Adipose tissue (tissue), 3 donors: Measurements from ENCODE around the gene KCNMA1. TPM values are rescaled to one million over a fixed set of nuclear protein-coding genes. Genes with fewer than 3 reads are reported as not detected.
A peak's percentile ranks its signal among the peaks of the same experiment; 100 is the strongest.
"Not testable (repeated sequence)": the region's sequence is repeated elsewhere in the genome, so short reads cannot be mapped to it uniquely, and the experiment has no call there.

Experiments used
- H3K27ac ChIP-seq: one replicate; pipeline ENCODE4 v1.5.1; 2013; ENCODE audit warnings: low read depth, low read length
- WGBS, 3 donors: extraction: QIAGEN DNeasy Blood & Tissue Kit; methylation state at CpG; one replicate each; pipeline ENCODE4 v1.1.7; 2013; 5-methylcytosine and 5-hydroxymethylcytosine counted together
- polyA plus RNA-seq, 3 donors: library from polyadenylated mRNA; stranded (reverse); fragments of 200-250 nt; gene quantifications; one replicate each; pipeline ENCODE4 v1.2.3, GENCODE V29; 2013
- donor health status: healthy with polysubstance abuse.
- donor health status: Bipolar disorder and iron deficiency.
- donor health status: healthy.

The KCNMA1 gene
- polyA plus RNA-seq, 3 donors = 2.5 to 5.1 (median 3.8) TPM

DNA sequence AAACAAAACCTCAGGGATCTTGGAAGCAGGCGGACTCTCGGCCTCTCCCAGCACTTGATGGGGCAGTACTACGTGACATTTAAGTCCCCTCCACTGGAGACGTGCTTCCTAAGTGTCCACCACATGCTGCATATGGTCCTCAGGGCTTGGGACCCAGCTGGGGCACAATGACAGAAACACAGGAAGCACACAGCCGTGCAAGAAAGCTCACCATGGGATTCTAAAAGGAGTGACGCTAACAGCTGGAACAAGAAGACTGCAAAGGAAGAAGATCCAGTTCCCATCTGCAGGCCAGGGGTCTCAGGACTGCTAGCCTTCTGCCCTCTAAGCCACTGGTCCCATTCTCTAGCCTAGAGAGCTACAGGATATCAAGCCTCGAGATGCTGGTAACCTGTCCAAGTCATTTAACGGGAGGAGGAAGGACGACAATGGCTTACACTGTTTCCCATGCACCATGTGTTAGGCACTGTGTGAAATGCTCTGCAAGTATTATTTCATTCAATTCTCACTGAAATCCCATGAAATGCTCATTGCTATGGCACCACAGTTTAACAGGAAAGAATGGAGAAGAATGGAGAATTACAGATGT, 61.1 kb downstream of the KCNMA1 start:
- no peak overlapping the region for H3K27ac ChIP-seq
- WGBS, 3 donors = 86 to 95% (median 86%) methylated on average over 9 of the region's 9 CpGs

DNA sequence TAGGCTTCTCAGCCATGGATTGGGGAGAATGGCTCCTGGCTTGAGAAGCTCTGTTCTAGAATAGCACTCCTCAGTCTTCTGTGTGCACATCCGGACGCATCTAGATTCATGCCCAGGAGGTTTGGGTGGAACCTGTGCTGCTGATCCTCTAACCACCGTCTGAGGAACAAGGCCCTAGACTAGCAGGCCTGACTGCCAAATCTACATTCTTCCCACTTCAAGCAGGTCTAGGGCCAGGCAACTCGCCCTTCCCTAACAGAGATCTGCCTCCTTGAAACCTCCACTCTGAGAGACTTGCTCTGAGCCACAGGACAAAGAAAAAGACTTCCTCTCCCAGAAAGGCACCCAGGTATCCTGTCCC, 61.6 kb downstream of the KCNMA1 start:
- no peak overlapping the region for H3K27ac ChIP-seq
- 90 to 93% (median 90%) methylated on average over 4 of the region's 4 CpGs for WGBS, 3 donors

DNA sequence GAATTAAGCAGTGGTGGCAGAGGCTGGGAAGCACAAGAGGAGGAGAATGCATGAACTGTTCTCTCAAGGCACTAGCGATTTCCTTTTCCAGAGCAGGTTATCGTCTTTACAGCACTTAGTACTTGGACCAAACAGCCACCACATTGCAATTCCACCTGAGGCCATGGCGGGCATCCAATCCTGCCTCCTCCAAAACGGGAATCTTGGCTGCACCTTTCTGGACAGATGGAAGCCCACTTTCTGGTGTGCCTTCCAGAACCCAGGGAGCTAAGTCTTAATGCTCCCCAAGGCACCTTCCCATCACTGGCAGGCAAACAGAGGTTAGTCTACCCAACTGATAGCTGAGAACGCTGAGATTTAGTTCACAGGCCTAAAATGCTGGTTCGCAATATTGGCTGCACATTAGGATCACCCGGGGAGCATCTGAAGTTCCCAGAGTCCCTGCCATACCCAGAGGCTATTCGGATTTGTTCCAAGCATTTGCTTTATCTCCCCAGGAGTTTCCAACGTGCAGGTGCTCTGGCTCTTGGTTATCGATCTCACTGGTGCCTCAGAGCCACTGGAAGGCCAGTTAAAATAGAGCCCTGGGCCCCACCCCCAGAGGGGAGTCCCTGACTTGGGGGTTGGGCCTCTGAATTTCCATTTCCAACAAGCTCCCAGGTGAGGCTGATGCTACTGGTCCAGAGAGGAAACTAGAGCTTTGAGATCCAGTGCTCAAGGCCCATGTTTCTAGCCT, 62.2 kb downstream of the KCNMA1 start:
- no peak overlapping the region for H3K27ac ChIP-seq
- 74 to 88% (median 88%) methylated on average over 10 of the region's 10 CpGs for WGBS, 3 donors

DNA sequence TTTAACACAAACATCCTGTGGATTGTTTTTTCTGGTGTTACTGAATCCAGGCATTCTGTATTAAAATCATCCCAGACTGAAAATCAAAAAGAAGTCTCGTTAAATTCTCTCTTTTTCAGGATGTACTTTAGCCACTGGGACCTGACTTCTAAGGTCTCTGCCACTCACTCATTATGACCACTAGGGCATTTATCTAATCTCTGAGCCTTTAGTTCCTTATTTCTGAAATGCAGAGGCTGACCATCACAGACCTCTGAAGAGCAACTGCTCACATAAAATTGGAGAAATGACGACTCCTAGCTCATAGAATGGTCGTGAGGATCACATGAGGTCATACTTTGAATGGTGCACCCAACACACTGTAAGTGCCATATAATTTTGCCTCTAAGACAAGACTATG, 63.2 kb downstream of the KCNMA1 start:
- no peak overlapping the region for H3K27ac ChIP-seq
- 59 to 86% (median 64%) methylated on average over 3 of the region's 3 CpGs for WGBS, 3 donors

DNA sequence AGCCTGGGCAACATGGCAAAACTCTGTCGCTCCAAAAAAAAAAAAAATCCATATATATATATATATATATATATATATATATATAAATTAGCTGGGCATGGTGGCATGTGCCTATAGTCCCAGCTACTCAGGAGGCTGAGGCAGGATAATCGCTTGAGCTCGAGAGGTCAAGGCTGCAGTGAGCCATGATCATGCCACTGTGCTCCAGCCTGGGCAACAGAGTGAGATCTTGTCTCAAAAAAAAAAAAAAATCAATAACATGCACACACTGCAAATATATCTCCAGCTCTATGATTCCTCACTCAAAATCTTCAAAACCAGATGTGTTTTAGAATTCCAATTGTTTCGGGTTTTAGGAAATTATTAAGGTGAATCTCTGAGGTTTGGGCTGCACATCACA, 65.1 kb downstream of the KCNMA1 start:
- 40 to 93% (median 77%) methylated on average over 4 of the region's 4 CpGs for WGBS, 3 donors

DNA sequence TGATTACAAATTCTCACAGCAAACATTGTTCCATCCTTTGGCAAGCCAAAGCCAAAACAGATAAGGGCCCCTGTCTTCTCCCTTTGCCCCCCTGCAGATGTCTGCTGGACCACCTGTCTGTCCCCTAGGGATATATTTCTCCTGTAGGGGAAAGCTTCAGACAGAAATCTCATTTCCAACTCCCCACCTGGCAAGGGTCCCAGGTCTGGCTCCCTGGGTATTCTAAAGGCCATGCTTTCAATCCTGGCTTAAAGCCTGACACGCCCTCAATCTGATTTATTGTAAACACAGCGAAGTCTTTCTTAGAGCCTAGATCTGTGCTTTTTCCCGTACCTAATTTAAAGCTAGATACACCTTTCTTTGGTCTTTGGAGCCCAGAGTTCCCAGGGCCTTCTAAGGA, 66.1 kb downstream of the KCNMA1 start:
- WGBS, 3 donors = 9 to 62% (median 55%) methylated on average over 3 of the region's 3 CpGs
- H3K27ac ChIP-seq = no peak overlapping the region

More for the DNA sequence above, 65.1 kb downstream of the KCNMA1 start:
- not testable (repeated sequence) for H3K27ac ChIP-seq

DNA sequence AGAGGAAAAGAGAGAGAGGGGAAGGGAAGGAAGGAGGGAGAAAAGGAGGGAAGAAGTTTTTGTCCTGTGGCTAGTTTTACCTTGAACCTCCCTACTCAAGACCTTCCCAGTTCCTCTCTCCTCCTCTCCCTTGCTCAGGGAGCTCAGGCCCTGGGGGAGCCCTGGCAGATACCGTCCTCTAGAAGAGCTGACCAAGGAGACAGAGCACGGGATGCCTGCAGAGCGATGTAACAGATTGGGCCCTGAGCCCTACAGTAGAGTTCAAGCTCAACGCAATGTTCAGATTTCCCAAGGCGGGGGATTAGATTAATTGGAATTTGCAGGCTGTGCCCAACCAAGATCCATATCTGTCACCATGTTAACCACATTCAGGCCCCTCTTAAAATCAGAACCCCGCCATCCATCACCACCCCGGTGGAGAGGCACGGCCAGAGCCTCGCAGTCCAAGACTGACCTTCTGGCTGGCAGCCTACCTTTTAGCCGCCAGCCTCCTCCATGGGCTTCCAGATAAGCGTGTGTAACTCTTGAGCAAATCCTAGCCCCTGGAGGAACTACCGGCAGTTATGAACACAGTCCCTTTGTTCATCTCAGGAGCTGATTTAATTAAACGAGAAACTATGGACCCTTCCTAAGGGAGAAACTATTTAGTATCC, 70.6 kb downstream of the KCNMA1 start:
- WGBS, 3 donors = 70 to 83% (median 82%) methylated on average over 13 of the region's 13 CpGs
- no peak overlapping the region for H3K27ac ChIP-seq

DNA sequence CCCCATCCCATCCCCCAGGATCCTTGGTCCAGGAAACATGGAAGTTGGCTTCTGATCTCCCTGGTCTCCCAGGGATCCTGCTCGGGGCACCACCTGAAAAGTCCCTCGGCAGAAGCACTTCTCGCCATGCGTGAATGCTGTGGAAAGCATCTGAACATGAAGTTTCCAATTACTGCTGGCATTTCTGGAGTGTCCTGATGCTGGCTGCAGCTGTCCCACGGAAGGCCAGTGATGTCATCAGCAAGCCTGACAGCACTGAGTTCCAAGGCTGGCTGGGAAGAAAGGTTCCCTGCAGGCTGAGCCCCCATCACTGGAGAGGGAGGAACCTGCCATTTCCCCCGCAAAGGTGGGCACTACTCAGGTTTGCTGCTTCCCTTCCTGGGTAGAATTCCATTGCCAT, 71.4 kb downstream of the KCNMA1 start:
- 66 to 80% (median 79%) methylated on average over 6 of the region's 6 CpGs for WGBS, 3 donors
- H3K27ac ChIP-seq = no peak overlapping the region

DNA sequence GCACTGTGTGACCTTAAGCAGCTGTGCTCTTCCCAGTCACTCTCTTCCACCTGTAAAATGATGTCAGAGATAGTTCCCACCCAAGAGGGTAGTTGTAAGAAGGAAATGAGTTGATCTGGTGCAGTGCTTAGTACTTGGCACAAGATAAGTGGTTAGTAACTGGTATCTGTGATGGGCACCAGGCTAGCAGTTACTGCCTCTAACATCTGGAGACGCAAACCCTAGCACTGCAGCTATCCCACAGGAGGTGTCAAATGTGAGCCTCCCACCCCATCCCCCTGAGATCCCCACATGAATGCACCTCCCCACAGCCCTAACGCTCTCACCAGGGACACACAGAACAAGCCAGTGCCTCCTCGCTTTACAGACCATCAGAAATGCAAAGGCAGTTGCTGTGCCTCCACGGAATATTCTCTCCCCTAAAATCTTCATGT, 72.0 kb downstream of the KCNMA1 start:
- H3K27ac ChIP-seq = no peak overlapping the region
- 52 to 90% (median 71%) methylated on average over 4 of the region's 4 CpGs for WGBS, 3 donors

DNA sequence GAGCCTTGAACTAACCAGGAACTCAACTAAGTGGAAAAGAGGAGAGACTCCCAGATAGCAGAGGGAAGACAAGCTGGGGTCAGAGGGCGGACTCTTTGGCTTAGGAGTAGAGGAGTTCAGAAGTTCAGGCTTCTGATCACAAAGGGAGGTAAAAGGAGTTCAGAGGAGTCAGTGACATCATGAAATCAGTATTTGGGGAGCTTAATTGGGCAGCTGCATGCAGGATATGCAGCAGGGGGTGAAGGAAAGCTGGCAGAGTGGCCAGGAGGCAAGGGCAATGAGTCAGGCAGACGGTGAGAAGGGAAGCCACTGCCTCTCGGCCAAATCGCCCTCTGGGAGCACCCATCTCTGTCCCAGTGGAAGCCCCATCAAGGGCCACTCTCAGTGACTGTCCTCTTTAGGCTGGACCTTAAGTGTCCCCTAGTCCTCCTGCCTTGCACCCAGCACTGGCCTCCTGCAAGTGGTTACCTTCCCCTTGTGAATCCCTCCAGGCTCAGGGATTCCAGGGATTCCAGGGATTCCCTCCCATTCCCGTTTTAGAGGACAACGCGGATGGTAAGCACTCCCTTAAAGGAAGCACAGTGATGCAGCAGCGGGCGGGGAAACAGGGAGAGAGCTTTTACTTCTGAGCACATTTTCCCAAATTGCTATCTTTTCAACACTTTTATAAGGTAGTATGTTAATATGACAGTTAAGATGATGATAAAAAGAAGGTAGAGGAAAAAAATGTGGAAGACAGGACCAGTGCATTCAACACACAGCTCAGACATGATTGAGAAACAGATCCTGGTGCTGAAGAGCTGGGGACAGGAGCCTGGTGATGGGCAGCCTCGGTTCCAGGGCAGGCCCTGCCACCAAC, 72.6 kb downstream of the KCNMA1 start:
- no peak overlapping the region for H3K27ac ChIP-seq
- 60 to 77% (median 60%) methylated on average over 10 of the region's 10 CpGs for WGBS, 3 donors

DNA sequence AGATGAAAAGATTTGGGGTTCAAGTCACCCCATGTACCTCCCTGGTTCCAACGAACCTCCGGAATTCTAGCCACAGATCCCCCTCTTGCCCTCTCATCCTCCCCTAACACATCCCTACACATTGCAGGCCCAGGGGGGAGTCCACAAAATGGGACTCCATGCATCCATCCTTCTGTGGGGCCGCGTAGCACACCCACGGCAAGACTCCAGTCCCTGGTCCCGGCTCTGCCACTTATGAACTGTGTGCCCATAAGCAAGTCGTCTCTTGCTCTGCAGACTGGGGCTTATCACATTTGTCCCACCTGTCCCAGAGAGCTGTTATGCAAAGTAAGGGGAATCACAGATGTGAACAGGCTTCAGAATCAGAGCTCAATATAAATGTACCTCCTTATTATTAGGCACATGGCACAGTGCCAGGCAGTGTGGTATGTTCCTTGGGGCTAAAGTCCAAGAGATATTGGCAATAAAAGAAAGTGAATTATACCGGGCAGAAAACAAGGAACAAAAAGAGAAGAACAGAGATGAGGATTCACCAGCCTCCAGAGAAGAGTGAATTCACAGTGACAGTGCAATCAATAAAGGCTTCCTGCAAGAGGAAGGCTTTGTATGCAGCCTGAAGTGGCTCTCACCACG, 73.9 kb downstream of the KCNMA1 start:
- no peak overlapping the region for H3K27ac ChIP-seq
- WGBS, 3 donors = 77 to 88% (median 85%) methylated on average over 9 of the region's 9 CpGs

DNA sequence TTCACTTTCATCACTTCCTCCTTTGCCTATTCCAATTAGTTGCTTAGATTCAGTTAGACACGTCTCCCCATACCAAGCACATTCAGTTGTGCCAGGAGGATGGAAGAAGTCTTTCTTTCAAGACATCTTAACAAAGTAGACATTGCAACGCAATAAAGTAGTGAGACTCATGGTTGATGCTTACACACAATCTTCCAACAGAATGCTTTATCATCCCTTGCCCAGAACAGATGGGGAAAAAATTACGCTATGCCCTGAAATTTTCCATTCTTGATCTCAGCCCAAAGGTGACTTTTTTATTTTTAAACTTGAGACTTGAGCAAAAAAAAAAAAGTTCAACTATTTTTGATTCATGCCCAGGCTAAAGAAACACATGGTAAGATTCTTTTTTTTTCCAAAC, 74.9 kb downstream of the KCNMA1 start:
- H3K27ac ChIP-seq = no peak overlapping the region
- 29 to 77% (median 37%) methylated on average over 3 of the region's 3 CpGs for WGBS, 3 donors

DNA sequence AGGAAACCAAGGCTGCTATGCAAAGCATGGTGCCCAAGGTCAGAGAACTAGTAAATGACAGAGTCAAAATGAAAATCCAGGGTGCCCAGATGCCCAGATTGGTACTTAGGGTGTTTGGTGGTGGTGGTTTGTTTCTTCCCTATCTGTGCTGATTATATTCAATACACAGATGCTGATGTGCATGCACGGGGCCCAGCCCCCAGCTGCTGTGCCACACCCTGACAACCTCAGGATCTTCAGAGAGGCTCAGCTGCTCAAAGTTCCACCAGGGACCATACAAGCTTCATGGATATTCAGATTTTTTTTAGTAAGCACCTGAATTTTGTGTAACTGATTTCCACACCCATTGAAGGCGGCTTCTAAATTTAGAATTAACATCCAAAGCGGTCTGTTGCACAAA, 75.6 kb downstream of the KCNMA1 start:
- 67 to 98% (median 76%) methylated on average over 3 of the region's 3 CpGs for WGBS, 3 donors
- no peak overlapping the region for H3K27ac ChIP-seq

DNA sequence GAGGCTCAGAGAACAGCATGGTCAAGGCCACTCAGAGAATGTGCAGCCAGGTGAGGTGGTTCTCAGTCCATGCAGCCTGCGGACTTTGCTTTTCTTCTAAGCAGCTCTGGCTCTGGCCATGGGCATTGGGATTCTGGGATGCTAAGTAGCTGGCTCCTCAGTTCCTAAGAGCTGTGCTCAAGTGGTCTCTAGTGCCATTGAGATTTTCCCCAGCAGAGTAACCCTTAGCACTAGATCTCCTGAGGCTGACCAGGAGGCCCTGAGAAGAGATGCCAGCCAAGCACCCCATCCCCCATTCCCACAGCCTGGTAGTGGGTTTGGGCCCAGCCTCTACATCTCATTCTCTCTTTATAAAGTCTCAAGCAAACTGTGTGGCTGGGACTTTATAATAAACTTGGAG, 77.1 kb downstream of the KCNMA1 start:
- whole genome bisulfite sequencing, 3 donors = 93 to 100% (median 98%) methylated on average over 1 of the region's 1 CpG

DNA sequence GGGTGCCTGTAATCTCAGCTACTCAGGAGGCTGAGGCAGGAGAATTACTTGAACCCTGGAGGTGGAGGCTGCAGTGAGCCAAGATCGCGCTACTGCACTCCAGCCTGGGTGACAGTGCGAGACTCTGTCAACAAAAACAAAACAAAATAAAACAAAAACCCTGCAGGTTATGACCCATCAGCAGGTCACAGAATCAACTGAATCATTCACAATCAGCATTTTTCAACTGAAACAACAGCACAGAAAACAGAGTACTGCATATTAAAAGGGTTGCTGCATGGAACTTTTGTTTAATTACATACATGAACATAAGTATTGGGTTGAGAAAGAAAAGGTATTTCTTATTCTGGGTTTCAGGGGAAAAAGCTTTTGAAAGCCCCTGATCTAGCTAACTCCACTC, 77.6 kb downstream of the KCNMA1 start:
- no peak overlapping the region for H3K27ac ChIP-seq

More for the DNA sequence above, 77.1 kb downstream of the KCNMA1 start:
- H3K27ac ChIP-seq = no peak overlapping the region

DNA sequence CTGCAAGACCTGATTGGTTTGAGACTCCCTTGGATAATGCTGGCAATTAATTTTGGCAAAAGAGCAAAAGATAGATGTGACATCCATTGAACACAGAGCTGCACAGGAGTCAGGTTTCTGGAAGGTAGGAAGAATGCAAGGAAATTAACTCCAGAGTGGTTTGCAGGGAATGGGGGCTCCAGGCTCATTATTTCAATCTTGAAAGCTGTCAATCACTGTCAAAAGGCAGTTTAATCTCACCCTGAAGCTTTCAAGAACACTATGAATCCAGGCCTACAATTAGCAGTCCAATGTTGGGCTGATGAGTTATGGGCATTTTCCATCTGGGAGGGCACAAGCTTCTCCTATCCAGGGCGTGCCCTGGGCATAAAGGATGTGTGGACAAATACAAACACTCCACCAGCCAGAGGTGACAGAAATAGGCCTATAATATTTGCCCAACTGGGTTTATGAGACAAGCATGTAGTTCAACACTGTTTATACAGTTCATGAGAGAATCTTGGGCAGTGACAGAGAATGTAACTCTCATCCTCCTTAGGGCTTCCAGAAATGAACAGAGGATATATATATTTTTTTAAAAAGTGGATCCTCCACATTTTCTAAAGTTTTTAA, 80.5 kb downstream of the KCNMA1 start:
- WGBS, 3 donors = 81 to 88% (median 81%) methylated on average over 1 of the region's 1 CpG
- no peak overlapping the region for H3K27ac ChIP-seq

More for the DNA sequence above, 77.6 kb downstream of the KCNMA1 start:
- WGBS, 3 donors = 67 to 96% (median 93%) methylated on average over 3 of the region's 3 CpGs

DNA sequence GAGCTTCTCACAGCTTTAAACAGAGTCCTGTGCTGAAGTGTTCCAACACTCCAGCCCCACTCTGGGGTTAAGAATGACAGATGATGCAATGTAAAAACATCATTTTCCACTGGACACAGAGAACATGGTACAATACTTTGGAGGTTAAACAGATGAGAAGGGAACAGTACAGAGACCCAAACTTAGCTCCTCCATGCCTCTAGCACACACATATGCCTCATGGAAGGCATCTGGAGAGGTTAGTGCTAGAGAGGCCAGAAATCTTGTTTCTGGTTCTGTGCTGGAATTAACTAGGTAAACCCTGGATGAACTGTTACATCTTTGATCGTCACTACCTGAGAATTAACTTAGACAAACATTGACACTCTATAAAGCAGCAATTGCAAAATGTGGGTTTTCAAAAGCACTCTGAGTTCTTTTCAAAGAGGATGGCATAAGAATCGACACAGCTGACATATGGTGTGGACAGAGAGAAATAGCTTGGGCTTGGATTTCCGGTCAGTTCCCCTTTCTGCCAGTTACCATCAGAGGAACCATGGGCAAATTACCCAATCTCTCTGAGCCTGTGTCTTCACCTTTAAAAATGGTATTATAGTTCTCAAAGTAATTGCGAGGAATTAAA, 81.9 kb downstream of the KCNMA1 start:
- WGBS, 3 donors = 47 to 90% (median 71%) methylated on average over 4 of the region's 4 CpGs
- H3K27ac ChIP-seq = no peak overlapping the region

DNA sequence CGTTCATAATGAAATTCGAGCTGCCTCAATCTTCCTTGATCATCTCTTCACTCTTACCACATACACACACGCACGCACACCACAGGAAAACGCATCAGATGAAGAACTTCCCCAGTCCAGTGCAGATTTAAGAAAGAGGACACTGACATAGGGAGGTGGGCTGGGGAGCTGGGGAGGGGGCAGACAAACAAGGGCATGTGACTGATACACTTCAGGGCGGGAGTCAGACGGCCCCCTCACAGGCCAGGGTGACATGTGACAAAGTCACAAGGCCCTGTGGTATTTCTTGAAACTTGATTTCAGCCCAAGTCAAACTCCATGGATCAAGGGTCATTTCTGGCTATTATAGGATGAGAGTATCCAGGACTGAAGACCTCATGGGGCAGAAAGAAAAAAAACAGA, 82.6 kb downstream of the KCNMA1 start:
- WGBS, 3 donors = 51 to 58% (median 52%) methylated on average over 7 of the region's 7 CpGs
- peak overlapping the region; percentile 52 for H3K27ac ChIP-seq
